Suppressor macrophage treated with lipopolysaccharide for 1 hour (primary cell): ENCODE results near the gene SLC23A1.

Source experiments
- DNase-seq, 3 donors: peaks; one replicate each; pipeline ENCODE4 v3.0.0-alpha.2; 2020 to 2022

SLC23A1 gene

DNA sequence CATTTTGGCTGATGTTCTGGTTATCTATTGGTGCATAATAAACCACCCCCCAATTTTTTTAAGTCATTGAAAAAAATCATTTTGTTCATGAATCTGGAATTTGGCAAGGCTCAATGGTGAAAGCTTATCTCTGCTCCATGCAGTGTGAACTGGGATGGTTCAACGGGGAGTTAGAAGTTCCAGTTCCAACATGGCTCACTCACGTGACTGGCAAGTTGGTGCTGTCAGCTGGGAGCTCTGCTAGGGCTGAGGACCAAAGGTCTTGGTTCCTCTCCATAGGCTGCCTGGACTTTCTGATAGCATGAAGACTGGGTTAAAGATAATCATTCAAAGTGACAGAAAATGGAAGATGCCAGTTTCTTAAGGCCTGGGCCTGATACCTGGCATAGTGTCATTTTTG, 23.9 kb upstream of the SLC23A1 start:
- no peak for DNase-seq

DNA sequence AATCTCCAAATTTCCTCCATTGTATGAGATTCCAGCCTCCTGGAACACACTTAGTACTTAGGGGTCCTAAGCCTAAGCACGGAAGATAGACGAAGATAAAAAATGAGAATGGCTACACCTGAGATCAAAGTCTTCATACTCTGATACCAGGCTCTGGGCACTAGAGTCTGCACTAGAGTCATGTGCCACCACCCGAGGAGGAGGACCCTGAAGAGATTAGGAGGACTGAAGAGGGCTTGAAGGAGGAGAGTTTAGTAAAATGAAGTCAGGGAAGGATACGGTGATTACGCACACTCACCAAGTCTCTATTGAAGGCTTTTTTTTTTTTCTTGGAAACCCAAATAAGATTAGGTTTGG, 21.4 kb upstream of the SLC23A1 start:
- DNase-seq, result no peak

DNA sequence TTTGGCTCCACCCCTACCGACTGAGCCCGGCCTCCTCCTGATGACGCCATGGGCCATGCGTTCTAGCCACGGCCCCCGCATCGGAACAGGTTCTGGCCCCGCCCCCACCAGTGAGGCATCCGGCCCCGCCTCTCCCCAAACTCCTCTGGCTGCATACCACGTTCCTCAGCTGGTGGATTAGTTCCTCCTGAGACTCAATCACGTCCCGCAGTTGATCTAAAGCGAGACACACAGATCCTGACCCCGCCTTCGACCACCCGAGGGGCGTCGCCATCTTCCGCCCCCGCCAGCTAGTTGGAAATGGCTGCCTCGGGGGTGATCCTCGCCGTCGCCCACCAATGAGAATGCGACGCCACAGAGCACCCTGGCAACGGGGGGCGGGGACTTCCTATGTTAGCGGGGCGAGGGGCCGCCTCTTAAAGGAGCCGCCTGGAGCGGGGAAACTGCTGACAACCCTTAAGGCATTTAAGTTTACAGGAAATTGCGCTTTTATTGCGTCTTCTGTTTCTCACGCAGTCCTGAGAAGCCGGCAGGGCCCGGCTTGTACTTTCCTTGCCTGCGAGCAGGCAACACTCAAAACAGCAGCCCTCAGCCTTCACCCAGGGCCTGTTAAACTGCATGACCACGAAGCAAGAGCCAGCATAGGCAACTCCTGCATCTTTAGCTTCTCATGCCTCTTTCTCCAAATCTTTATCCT, 20.8 kb upstream of the SLC23A1 start, which contains the start of gene SPATA24:
SPATA24 (minus strand) TSS at position 303 of the 697 bp plus-strand sequence; CDS start at position 274, 29 bp downstream.
- peak; percentile 98 to 99 (median 98) for DNase-seq

DNA sequence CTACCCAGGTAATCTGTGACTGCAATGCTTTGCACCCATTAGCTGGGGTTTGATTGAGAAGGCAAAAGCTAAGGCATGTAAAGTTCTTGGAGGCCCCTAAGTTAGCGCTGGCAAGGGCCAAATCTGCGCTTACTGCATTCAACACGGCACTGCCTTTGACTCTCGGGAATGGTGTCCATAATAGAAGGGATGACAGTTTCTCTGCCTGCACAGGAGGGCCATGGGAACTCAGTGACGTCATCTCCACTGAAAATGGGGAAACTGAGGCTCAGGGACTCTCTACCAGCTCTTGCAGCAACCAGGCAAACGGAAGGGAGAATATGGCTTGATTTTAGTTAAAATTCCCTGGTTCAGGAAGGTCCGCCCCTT, 20.3 kb upstream of the SLC23A1 start:
- DNase-seq, result no peak

DNA sequence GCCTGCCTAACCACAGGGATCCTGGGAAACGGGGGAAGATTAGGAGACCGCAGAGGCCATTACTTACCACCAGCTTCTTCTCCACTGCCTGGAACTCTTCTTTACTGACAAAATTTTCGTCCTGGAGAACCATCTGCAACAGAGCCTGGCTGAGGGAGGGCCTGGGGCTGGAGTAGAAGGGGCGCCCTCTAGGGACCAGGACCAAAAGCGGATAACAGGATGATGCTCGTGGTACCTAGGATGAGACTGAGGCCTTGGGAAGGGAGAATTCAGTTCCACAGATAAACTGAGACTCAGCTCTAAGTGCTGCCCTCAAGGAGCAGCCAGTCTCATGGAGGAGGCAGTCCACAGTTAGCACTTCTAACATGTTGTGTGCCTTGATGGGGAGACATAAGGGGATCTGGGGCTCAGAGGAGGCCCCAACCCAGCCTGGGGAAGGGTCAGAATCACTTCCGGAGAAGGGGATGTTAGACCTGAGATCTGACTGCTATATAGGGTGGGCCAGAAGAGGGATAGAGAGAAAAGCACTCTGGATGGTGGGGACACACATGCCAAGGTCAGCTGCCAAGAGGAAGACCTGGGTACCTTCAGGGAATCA, 19.6 kb upstream of the SLC23A1 start:
- peak; percentile 38 to 62 (median 46) for DNase-seq

DNA sequence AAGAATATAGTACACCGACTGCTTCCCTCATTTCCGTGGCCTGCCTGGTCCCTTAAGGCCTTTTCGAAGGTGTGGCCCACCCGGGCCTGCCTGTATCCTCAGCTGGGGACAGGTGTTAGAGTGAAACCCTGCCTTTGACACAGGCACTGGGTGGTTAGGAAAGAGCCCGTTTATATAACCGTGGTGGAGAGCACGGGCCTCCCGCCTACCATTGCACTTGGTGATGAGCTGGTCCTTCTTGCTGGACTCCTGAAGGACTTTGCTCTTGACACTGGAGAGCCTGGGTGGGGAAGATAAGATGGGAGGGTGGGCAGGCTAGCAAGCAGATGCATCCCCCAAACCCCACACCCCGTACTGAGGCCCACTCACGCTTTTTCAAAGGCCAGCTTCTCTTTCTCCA, 18.4 kb upstream of the SLC23A1 start:
- no peak for DNase-seq

DNA sequence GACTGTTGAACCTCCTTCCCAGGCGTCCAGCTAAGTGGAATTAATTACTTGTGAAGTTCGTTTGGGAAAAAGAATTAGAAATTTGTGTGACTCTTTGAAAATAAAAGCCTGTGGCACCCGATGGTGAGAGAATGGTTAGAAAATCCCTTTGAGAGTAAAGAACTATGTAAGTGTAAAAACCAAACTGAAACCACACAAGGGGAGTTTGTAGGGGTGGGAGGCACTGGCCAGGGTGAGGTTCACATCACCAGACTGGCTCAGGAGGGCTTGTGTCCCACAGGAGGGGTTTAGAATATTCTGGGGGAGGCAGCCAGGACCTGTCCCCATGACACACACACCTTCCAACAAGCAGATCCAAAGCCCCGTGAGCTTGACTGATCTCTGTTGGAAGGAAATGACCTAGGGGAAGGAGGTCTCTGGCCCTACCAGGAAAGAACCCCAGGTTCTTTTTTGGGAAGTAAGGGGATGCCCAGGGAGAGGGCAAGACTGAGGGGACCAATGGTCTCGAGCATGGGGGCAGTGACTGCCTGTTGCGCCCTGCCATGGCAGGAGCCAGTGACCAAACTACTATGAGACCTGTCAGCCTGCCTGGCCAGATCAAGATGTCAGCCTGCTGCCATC, 16.5 kb upstream of the SLC23A1 start:
- DNase-seq, result no peak

DNA sequence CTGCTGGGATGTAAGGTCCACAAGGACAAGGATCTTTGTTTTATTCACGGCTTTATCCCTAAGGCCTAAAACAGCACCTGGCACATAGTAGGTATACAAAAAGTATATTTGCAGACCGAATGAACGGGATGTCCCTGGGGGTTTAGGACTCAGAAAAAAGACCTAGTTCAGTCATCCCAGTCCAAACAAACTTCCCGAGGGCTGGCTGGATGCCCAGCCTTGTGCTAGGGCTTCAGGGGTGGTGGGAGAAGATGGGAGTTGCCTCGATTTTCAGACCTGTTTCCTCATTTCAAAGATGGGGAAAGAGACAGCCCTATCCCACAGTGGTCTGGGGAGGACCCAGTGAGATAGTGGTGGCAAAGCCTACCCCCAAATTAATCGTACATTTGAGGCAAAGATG, 14.8 kb upstream of the SLC23A1 start:
- no peak for DNase-seq

DNA sequence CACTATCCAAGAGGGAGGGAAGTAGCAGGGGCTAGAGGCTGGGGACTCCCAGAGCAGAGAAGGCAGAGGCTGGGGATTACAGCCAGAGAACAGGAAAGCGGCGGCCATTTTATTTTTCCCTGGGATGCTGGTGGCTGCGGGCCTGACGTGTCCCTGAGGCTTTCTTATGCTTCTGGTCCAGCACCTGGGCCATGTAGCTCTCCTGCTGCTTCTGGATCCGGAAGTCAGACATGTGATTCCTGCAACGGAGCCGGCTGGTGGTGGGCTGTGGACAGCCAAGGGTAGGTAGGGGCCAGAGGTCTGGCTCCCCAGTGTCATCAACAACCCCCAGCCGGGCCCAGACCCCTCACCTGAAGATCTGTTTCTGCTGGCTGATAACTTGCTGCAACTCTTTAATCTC, 13.6 kb upstream of the SLC23A1 start:
- no peak for DNase-seq

DNA sequence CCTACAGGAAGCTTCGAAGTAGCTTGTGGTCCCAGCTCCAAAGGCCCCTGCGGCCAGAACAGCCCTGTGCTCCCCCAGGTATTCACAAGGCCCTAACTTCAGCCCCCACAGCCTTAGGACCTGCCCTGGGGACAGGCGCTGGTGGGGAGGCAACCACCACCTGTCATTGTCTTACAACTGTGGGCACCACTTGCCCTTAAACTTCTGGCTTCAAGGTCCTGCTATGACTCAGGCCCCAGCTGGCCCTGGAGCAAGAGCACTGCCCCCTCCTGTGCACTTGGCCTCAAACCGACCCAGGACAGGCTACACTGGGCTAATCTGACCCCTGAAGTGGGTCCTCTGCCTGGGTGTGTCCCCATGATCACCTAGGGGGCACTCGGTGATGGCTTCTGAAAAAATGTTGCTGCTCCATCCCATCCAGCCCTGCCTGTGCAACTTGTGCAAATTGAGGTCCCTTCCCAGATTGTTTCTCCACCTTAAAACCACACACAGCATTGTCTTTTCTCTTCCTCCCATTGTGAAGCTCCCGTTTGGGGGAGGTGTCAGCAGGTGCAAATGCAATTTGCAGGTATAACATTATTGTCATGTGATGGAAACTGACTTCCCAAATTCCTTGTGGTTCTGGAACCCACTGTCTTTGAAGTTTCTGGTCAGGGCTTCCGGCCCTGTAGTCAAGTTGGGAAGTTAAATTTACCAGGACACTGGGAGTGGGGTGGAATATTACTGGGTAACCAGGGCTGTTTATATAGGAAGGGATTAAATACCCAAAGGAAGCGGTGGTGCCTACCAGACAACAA, 12.9 kb upstream of the SLC23A1 start:
- no peak for DNase-seq

DNA sequence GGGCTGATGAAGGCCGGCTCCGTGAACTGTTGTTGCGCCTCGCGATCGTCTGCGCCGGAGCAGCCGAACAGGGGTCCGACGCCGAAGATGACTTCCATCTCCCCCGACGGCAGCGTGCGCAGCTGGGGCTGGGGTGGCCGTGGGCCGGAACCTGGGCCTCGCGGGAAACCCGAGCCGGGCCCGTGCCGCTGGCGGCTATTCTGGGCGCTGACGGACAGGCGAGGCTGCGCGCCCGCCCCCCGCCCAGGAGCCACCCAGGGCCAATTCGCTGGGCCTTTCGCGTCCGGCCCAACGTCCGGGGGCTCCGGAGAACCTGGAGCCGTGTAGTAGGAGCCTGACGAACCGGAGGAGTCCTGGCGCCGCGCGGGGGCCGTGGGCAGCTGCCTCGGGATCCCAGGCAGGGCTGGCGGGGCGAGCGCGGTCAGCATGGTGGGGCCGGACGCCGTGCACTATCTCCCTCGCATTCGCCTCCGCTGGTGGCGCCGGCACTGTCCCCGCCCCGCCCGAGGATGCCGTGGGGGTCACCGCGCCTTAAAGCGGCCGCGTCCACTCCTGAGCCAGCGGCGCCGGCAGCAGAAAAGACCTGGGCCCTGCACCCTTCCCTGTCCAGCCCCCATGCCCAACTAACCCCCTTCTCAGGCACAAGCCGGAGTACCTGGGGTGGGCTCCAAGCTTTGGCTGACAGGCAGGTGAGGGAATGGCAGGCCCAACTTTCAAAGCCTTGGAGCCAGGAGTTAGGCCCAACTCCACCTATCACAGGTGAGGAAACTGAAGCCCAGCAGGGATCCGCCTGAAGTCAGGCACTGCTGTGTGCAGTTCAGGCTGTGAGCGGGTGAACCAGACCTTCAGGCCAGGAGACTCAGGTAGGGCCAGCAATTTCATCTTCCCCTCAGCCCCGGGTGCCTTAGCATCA, 11.8 kb upstream of the SLC23A1 start, which contains the start of gene PROB1:
PROB1 (minus strand) TSS at position 451 of the 913 bp plus-strand sequence; CDS start at position 428, 23 bp downstream.
- DNase-seq, result no peak

DNA sequence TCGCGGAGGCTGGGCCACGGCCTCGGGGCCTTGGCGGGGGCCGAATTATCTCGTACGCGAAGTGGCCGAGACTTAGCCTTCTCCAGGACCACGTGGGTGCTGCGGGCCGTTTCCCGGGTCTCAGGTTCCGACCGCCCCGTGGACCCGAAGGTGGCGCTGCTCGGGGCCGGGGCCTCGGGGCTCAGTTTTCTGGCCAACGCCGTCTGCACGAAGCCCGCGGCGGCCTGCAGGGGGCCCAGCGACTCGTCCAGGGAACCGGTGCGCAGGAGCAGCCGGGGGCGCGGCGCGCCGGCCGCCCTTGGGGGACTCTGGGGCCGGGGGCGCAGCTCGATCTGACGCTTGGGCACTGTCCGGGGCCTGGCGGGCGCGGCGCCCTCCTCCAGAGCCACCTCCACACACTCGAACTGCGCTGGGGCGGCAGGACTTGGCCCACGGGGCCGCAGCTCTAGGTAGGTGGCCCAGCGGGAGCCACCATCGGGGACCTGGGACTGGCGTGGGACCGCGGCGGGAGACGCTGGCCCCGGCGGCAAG, 11.1 kb upstream of the SLC23A1 start:
- peak in 2 of 3 donors; percentile 41 to 65 for DNase-seq

DNA sequence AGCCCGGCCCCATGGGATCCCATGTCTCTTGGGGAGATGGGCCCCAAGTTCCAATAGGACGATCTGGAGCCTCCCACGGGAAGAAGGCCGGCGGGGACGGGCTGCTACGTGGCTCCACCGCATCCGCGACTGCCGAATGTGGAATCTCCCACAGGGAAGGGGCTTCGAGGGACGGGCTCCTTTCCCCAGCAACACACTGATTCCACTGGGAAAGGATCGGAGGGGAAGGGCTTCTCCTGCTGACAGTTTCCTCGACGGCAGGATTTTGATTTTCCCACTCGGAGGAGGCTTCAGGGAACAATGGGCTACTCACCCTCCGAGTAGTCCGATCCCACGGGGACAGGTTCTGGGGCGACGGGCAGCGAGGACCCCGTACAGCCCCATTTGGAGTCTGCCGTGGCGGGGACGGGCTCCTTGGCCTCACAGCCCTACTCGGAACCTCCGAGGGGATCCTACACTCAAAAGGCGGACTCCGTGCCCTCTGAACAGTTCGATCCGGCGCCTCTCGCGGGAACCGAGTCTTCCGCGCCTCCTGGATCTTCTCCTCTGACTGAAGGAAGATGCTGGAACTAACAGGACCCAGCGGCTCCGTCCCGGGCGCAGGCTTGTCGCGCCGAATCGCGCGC, 10.5 kb upstream of the SLC23A1 start:
- no peak for DNase-seq

DNA sequence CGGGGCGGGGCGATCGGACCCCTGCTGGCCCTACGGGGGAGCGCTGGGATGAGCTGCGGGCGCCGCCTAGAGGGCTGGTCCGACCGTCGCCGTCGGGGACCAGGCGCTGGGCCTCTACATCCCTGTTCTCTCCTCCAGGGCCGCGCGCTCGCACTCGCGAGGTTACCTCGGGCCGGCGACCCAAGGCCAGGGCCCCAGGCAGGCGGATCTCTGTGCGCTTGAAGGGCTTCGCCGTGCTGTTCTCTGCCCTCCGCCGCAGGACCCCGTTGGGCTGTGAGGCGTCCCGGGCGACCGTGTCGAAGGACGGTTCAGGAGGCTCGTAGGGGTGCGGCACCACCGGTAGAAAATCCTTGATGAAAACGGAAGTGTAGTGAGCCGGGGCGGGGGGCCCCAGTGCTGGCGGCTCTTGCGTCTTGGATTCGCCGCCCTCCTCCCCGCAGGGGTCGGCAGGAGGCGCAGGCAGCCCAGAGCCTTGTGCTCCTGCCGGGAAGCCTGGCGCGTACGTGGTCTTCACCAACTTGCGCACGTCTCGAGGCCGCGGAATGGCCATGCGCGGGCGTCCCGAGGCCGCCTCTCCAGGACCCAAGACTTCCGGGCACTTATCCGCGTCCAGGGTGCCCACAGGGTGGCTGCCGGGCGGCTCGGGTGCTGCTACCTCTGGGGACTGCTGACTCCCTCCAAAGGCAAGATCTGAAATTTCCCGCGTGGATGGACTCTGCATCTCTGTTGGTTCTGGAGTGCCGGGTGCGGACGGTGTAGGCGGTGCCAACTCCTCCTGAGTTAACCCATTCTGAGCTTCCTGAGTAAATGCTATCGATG, 9.8 kb upstream of the SLC23A1 start:
- DNase-seq, result peak; percentile 66 to 84 (median 67)

DNA sequence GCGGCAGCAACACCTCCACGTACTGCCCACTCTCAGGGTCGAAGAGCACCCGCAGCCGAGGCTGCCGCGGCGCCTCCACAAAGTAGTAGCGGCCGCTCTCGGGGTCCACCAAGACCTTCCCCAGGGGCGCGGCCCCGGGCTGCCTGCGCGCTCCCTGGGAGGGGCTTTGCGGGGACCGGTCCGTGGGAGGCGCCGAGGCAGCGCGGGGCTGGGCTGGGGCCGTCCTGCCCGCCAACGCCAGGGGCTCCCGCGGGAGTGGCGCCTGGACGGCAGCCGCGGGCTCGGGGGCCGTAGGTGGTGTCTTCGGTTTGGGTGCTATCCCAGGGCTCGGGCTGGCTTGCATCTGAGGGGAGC, 9.2 kb upstream of the SLC23A1 start:
- no peak for DNase-seq

DNA sequence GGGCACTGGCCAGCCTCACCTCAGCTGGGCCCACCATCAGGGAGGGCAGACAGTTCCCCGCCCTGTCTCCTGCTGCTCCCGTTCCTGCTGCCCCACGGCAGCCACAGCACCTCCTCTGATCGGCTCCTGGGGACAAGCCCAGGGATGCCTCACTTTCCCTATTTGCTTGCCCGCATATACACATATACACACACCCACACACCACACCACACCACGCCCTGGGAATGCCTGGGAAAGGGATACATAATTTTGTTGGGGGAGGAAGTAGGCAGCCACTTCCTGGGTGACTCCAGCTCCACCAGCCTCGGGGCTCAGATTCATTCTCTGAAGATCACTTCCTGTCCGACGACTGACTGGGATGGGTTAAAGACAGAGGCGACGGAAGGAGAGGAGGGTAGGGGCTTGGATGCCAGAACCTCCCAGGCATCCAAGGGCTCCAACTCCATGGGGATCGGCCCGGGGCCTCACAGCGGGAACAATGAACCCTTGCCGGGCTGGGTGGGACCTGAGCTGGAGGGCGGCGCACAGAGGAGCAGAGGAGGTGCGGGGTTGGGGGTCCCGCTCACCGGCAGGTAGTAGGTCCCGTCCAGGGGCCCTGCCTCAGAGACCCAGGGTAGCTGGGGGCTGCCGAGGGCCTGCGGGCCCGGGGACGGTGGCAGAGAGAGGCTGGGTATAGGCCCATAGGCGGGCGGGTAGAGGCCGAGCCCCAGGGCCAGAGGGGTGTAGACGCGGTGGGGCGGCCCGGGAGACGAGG, 8.7 kb upstream of the SLC23A1 start:
- peak; percentile 62 to 64 (median 64) for DNase-seq

DNA sequence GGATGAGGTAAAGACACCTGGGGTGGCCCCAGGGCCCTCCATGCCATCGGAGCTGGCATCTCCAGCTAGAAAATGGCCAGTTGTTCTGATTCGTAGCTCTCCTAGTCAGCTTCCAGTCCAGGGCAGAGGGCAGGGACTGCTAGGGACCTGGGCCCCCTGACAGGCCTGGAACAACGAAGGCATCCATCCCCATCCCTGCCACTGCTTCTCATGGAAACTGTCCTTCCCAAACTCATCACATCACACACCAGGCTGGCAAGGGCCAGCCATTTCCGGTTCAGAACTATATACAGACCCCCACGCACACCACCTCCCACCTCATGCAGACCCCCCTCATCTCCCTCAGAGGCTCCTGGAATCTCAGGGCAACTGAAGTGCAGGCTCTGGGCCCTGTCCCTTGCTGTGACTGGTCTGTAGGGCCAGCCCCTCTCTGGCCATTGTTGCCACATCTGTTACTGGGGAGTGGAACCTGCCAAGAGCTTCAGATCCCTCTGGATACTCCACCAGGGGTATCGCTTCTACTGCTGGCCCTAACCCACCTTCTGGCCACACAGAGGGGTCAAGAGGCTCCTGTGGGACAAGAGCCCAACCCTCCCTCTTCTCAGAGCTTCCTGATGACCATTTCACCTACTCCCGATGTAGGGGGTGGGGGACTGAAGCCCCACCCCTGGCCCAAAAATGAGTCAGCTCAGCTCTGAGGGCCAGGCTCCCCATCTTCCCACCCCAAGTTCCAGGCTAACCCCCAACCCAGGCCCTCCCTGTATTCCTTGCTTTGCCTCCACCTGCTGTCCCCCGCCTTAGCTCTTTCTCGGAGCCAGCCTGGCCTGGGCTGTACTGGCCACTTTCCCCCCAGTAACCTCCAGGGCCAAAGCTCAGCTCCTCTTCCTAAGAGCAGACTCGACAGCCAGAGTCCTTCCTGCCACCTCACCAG, 7.8 kb upstream of the SLC23A1 start:
- DNase-seq, result no peak

DNA sequence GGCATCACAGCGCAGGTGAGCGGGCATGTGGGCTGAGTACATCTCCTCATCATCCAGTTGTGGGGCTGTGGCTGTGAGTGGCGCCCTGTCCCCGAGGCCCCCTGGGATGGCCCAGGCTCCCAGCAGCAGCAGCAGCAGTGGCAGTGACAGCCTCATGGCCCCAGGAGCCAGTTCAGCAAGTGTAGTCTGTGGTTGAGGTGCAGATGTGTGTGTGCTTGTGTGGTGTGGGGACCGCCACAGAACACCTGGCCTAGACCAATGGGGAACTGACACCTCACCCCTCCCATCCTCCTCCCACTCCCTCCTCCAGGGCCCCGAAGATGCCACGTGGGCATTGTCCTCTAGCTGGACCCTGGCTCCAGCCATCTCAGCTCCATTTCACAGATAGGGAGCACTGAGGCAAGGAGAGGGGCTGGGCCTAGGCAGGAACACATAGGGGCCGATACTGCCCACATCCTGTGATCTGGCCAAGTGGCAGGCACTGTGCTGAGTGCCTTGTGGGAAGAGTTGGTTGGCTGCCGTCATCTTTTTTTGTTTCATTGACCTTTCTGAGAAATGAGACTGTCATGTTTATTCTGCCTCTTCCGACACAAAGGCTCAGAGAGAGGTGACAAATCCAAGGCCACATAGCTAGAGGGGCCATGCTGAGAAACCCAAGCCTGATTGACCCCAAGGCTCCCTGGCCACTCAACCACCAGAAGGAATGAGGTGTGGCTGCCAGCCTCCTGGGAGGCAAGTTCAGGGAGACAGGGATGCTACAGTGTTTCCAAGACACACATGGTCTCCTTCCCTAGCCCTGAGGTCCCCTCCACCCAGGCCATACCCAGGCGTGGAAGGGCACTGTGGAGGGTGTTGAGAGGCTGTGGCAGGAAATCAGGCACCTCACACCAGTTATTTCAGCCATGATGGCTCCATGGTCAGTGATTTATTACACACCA, 6.9 kb upstream of the SLC23A1 start, which contains the start of gene MZB1:
MZB1 (minus strand) TSS at position 213 of the 938 bp plus-strand sequence; CDS start at position 156, 57 bp downstream.
- no peak for DNase-seq
